HG03469 (cell line): ENCODE measurements around the gene RBM20.
A peak's percentile ranks its signal among the peaks of the same experiment; 100 is the strongest.

ENCODE experiments used
- ATAC-seq: cut with Tn5 transposase; IDR thresholded peaks from one replicate; pipeline ENCODE4 v1.9.1; 2021; ENCODE audit warnings: mild to moderate bottlenecking, moderate library complexity, moderate number of reproducible peaks; ENCODE audit not compliant: unreplicated experiment

The RBM20 gene

DNA sequence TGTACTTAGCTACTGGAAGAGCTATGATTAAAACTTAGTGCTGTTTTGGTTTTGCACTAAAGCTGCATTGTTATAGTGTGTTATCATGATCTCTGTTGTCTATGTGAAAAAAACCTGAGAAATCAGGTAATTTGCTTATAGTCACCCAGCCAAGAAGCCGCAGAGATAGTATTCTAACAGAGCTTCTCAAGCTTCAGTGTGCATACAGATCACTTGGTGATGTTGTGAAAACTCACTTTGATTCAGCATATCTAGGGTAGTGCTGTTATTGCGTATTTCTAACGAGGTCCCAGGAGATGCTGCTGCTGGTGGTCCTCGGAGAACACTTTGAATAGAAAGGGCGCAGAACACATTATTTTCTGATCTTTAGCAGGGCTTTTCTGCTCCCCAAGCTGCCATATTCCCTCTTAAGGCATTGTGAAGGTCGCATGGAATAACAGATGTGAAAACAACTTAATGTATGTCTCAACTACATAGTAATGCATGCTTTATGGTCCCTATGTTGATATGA, 159.2 kb downstream of the RBM20 start:
- peak; percentile 35 for ATAC-seq

DNA sequence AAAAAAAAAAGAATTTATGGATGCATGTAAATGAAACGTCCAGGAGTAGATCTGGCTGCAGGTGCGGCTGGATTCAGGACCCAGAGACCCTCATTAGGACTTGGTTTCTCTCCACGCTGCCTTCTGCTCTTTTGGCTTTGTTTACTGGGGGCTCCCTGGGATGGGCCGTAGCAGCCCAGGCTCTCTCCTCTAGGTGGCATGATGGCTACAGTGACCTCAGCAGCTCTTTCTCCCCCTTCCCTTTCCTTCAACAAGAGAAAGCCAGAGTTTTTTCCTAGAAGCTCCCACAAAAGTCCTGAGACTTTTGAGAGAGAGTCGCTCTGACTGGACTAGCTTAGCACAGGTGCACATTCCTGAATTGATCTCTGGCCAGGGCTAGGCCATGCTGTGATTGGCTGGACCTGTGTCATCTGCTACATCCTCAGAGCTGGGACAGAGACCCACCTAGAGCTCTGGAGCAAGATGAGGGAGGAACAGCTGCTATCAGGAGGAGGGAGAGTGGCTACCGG, 159.7 kb downstream of the RBM20 start:
- peak; percentile 40 for ATAC-seq

- no peak for ATAC-seq
Observed at GRCh38 chr10:110804376-110804775, 160.2 kb downstream of the RBM20 start.

GRCh38 chr10:110805292-110805691, 161.2 kb downstream of the RBM20 start:
- no peak for ATAC-seq

- no peak for ATAC-seq
Observed at GRCh38 chr10:110806335-110806734, 162.2 kb downstream of the RBM20 start.

DNA sequence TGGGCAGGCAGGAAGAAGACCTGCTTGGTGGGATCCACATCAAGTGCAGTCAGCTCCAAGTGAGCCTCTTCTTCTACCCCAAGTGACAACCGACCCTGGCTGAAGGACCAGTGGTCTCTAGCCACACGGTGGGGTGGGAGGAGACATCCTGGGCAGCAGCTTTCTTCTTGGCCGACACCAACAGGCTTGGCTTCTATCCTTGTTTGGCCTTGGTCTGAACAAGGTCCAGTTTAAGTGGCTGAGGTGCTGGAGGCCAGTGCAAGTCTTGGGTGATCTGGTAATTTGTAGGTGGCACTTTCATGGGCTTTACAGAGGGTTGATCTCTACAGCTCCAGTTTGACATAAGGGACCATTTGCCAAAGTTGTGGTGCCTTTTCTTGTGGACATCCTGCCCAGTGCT, 164.0 kb downstream of the RBM20 start:
- no peak for ATAC-seq

DNA sequence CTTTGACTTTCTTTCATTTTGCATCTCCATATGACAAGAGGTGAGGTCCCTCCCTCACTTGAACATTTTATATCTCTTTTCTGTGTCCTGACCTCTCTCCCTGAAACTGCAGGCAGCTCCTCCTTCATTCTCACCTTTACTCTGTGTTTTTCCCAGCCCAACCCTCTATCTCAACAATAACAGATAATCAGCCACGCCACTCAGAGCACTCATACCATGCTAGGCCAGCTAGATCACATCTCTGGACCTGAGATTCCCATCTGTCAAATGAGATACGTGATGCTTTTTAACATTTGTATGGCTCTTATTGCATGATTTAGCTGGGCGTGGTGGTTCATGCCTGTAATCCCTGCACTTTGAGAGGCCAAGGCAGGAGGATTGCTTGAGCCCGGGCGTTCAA, 164.5 kb downstream of the RBM20 start:
- no peak for ATAC-seq

- ATAC-seq = no peak
Observed at GRCh38 chr10:110810625-110811024, 166.5 kb downstream of the RBM20 start.

DNA sequence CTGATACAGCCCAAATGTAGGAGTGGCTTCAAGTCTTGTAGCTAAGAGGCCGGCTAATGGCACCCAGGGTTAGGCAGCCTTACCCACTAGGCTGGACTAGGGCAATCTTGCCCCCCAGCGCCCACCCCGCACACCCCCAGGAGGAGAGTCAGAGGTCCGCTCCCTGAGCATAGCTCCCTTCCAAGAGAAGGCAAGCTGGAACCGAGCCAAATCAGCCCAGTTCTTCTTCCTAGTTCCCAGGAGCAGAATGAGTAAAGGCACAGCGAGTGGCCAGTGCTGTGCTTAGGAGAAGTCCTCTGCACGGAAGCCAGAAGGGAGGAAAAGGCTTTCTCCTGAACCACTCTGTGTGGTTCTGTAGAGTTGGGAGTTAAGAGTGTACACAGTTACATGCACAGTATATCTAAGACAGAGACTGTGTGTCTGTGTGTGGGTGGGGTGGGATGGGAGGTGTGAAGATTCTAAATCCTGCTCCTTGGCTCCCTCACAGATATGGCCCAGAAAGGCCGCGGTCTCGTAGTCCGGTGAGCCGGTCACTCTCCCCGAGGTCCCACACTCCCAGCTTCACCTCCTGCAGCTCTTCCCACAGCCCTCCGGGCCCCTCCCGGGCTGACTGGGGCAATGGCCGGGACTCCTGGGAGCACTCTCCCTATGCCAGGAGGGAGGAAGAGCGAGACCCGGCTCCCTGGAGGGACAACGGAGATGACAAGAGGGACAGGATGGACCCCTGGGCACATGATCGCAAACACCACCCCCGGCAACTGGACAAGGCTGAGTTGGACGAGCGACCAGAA, 167.8 kb downstream of the RBM20 start:
- ATAC-seq = no peak

GRCh38 chr10:110812583-110812982, 168.4 kb downstream of the RBM20 start:
- ATAC-seq = no peak

- ATAC-seq = no peak
Observed at GRCh38 chr10:110813743-110814472, 169.8 kb downstream of the RBM20 start.

- peak; percentile 40 for ATAC-seq
Observed at GRCh38 chr10:110815354-110816004, 171.3 kb downstream of the RBM20 start.

GRCh38 chr10:110817614-110818013, 173.5 kb downstream of the RBM20 start:
- ATAC-seq = no peak

DNA sequence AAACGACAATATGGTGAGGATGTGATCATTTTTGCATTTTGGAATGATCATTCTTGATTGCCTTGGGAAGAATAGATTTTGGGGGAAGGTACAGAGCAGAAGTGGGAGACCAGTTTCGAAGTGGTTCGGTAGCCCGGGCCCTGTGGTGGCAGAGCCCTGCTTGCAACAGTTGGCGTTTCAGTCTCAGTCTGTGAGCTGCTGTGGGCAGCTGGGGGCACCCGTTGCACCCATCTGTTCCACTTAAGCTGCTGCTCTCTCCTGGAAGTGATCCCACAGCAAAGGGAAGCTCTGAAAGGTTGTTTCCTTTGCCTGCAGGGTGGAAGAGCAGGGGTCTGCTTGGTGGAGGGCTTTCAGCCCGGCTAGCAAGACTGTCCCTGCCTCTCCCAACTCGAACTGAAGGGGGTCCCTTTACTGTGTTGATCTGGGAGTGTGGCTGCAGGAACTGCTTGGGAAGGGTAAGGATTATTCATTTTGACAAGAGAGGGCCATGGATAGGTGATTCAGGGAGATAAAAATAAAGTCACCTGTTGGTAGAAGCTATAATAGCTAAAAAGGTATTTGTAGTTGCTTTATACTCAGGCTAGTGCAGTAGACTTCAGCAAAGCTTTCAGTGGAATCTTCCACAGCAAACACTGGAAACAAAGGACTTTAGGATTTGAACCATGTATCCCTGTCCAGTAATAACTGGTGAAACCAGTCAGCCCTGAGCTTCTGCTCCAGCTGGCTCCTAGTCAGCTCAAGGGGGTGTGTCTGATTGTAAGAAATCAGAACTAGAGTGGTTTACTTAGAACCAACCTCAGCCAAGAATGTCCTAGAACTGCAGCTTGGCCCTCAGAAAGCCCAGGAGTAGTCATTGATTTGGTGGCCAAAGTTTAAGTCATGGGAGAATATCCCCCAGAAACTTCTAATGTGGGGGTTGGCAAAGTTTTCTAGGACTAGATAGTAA, 174.4 kb downstream of the RBM20 start:
- no peak for ATAC-seq

DNA sequence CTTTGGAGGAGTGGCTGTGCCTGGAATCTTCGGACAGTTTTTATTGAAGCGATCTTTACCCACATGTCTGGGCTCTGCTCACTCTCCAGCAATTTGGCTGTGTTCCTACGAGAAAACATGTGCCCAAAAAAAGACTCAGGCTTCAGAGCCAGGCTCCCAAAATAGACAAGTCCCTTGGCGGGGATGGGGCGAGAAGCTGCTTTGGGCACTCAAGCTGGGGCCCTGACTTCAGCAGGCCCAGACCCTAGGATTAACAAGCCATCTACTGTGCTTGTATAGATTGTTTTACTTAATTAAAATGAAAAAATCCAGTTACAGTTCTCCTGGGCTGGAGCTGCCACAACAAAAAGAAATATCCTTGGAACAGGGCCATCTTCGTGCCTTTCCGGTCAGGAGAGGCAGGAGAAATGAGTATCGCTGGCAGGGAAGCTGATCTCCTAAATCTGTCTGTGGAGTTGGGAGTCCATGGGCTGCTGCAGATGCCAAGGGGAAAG, 176.2 kb downstream of the RBM20 start:
- ATAC-seq = no peak

GRCh38 chr10:110821508-110821907, 177.4 kb downstream of the RBM20 start:
- ATAC-seq = no peak

DNA sequence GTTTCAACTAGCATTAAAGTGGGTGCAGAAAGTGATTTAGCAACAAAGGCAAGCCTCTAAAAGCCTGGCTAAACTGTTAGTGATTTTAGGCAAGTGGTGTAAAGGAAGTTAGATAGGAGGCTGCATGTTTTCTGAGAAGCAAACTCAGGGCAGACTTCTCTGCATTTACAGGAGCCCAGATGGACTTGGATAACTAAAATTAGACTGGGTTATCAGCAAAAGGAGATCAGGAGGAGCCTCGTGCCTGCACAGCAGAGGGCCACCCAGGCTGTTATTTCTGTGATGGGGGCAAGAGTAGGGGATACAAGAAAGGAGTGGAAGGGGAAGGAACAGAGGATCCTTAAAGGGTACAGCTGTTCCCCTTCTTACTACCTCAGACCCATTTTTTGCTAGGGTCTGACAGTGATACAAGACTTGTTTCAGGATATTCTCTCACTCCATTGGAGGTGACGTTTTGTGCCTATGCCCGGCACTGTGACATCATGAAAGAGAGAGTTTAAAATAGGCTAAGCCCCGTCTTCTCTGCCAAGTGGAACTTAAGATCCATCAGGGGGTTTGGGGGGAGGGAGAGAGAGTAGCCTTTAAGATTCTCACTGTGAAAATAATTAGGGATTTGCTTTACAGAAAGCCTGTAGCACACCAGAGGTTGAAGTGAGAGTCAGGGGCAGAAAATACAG, 178.0 kb downstream of the RBM20 start:
- ATAC-seq = no peak

DNA sequence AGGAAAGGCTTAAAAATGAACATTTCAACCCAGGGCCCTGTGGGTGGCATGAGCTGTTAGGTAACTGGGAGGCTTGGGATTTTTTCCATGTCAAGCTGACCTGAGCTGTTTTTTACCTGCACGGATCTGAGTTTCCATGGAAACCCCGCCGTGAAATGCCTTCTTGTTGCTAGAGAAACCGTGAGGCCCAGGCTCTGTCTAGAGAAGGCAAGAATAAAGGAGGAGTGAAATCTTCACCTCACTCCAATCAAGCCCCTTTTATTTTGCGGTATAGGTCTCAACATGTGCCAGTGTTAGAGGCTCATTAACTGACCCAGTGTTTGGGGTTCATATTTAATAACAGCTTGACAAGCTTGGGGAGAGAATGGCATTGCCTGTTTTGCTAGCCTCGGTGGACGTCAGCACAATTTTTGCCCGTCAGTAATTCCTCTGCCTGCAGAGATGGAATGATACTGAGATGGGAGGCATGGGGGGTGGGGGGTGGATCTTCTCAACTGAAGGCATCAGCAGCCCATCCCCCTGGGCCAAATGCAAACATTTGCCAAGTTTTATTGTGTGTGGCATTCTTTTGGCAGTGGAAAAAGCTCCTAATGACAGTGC, 178.7 kb downstream of the RBM20 start:
- ATAC-seq = no peak

GRCh38 chr10:110824152-110824441, 180.0 kb downstream of the RBM20 start:
- ATAC-seq = no peak
